HG03045 (cell line): ENCODE data around the gene GANAB.
"Not testable (repeated sequence)": the region's sequence is repeated elsewhere in the genome, so short reads cannot be mapped to it uniquely, and the experiment has no call there.

Experiments
- ATAC-seq: cut with Tn5 transposase; IDR thresholded peaks from one replicate; pipeline ENCODE4 v1.9.1; 2021; ENCODE audit warnings: mild to moderate bottlenecking, moderate library complexity; ENCODE audit not compliant: unreplicated experiment

Gene GANAB

DNA sequence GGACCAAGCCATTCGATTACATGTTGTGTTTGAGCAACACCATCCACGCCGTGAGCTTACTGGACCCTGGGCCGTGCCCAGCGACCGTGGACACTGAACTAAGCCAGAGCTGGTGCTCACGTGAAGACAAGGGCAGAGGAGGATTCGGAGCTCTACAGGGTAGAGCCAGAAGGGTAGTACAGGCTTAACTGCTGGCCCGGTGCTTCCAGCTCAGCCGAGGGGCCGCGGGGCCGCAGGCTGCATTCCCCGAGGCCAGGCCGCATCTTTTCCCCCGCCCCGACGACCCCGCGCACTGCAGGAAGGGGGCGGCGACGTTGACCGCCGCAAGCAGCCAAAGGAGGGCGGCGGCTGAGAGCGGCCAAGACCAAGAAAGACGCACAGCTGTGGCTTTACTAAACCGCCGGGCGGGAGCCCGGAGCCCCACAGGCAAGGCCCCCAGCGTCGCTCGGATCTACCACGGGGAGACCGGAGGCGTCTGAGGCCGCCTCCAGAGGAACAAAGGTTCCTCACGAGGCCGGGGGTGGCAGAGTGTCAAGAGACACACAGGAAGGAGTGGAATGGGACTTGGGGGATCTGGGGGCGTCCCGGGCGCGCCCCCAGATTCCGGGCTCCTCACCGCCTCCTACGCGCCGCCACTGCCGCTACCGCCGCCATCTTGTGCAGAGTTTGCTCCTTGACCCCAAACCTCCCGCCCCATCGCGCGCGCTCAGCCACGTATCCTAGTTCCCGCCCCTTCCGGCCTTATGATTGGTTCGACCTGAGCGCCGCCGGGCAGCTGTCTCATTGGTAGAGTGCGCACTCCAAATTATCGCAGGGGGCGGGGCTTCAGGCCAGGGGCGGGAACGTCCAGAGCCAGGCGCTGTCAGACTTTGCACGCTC, at the start of gene GANAB:
Gene GANAB, minus strand, starts transcription at position 668 of the 879 bp plus-strand sequence. Its CDS starts 14 bp downstream, at position 654.
- ATAC-seq: peak; percentile 91

DNA sequence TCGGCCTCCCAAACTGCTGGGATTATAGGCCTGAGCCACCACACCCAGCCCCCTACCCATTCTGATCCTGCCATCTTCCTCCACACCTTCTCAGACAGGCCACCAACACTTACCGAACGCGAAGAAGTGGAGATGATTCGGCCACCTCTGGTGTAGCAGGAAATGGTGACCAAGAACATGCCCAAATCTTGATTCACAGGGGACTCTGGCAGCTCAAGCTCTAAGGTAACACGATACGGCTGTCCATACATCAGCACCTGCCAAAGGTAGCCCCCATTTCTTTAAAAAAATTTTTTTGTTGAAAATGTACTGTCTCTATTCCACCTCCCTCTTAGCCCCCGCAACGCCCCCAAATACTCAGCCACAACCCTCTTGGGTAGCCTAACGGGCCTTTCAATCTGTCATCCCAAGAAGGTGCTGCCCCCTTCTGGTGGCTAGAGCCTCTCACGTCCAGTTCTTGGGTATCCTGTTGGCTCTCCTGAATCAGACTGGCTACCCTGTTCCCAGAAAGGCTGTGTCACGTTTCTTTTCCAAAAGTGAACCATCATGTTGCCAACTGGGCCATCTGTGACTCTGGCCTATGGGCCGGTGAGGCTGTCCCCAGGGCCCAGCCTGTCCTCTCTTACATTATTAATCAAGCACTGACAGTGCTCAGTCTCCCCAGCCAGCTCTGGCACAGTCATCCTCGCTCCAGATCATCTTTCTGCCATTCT, 48.2 kb upstream of the GANAB start:
- ATAC-seq: no peak

DNA sequence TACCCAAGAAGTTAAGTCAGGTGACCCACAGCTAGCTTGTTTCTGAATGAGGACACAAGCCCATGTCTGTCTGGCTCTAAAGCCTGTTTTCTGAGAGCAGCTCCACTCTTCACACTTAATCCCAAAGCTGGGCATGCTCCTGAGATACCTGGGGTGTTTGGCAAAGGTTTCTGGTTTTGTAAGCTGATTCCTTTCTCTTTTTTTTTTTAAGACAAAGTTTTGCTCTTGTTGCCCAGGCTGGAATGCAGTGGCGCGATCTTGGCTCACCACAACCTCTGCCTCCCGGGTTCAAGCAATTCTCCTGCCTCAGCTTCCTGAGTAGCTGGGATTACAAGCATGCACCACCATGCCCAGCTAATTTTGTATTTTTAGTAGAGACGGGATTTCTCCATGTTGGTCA, 47.2 kb upstream of the GANAB start:
- ATAC-seq: not testable (repeated sequence)

DNA sequence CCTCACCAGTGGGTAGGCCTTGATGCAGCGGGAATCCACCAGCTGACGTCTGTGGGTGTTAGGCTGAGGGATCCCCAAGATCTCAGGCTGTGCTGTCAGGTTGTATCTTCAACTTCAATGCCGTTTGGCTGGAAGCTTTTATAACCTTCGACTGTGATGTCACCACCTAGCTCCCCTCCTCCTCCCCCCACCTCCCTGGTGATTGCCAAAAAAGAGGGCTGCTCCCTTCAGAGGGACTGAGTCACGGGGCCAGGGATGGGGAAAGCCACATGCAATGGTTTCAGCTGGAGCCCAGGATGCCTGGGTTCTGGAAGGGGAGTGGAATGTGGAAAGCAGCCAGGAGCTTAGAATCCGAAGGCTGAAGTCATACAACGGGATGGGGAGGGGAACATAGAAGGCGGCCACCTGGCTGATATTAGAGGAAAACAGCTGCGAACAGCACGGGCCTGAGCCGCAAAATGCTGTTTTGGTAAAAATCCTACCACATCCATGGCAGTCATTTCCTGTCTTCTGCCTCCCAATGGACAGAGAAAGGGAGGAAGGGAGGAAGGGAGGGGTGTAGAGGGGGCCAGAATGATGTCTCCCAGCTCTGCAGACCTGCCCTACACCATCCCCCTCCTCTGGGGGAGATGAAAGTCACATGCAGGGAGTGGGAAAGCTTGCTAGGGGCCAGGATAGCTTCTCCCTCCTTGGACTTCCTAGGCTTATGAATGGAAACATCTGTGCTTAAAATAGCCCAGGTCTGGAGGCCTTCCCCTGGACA, 43.2 kb upstream of the GANAB start, which contains the start of gene LRRN4CL:
Gene LRRN4CL, minus strand, starts transcription at position 110 of the 763 bp plus-strand sequence. CDS start 1,022 bp downstream, outside the sequence.
- no peak for ATAC-seq

- ATAC-seq: no peak
Observed at GRCh38 chr11:62688491-62688890, 42.1 kb upstream of the GANAB start.

GRCh38 chr11:62687508-62688396, 41.3 kb upstream of the GANAB start:
- ATAC-seq: no peak

GRCh38 chr11:62682518-62682917, 36.1 kb upstream of the GANAB start:
- no peak for ATAC-seq

DNA sequence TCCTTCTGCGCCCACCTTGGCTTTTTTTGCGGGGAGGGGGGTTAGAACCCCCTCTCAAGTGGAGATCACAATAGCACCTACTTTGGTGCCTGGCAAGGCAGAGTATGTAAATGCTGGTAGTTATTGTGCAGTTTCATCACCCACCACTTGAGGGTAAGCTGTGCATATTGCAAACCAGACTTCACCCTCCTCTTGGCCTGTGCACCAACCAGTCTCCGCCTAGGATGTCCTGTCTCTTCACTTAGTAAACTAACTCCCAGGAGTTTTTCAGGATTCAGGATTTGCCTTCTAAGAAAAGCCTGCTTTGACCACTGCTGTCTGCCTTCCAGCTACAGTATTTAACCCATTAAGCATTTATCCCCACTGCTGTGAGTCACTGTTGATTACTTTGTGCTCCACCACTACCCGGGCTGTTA, 34.4 kb upstream of the GANAB start:
- ATAC-seq: peak; percentile 47

- no peak for ATAC-seq
Observed at GRCh38 chr11:62678770-62679696, 32.6 kb upstream of the GANAB start, which contains the start of gene UBXN1. Gene UBXN1, minus strand, starts transcription at chr11:62679073. Its CDS starts 150 bp downstream, at chr11:62678923.

GRCh38 chr11:62678433-62678769, 32.0 kb upstream of the GANAB start:
- ATAC-seq: no peak

DNA sequence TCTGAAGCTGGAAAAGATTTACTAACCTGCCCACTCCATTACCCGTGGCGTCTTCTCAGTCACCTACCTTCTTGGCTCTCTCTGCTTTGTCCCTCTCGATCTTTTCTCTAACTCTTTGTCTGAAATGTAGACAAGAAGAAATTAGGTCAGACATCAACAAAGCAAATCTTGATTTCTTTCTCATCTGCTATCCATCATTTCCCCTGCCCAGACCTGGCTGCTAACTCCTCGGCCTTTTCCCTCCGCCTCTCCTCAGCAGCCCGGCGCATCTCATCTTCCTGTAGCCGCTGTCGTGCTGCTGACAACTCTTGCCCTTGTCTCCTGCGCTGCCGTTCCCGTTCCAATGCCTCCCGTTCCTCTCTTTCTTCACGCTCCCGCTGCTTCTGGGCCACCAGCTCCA, 31.3 kb upstream of the GANAB start:
- no peak for ATAC-seq

DNA sequence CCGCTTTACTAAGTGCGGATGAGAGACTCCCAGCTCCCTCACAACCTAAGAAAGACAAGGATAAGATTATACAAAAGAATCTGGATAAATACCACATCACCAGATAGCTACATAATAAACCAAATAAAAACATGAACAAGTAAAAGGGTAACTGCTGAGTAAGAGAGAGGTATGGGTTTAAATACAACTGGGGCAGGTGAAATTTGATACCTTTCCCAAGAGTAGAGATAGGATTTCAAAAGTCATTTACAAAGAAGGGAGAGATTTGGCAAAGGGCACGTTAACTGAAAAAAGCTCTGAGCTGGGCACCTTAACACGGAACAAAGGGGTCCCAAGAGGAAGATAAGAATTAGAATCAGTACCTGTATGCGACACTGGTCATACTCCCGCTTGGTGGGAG, 30.7 kb upstream of the GANAB start:
- ATAC-seq: no peak

DNA sequence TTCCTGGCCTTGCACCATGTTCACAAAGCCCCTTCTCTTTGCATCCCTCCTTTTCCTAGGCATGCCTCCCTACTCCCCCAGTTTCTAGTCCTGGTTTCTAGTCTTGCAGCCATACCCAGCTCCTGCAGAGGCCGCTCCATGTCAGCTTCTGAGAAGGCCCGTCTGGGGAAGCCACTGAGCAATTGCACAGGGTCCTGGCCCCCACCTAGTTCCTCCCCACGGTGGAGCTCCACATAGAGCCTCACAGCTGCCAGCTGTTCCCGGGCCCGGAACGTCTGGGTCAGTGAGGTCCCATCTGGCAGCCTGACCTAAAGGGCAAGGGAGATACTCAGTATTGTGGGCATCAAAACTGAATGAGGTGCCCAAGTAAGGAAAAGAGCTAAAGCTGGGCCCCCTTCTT, 30.3 kb upstream of the GANAB start:
- no peak for ATAC-seq

DNA sequence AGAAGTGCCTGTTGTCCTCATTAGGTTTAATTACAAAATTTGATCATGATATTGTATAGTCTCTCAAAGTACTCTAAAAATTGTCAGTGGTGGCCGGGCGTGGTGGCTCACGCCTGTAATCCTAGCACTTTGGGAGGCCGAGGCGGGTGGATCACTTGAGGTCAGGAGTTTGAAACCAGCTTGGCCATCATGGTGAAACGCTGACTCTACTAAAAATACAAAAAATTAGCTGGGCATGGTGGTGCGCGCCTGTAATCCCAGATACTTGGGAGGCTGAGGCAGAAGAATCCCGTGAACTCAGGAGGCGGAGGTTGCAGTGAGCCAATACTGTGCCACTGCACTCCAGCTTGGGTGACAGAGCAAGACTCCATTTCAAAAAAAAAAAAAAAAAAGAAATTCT, 29.0 kb upstream of the GANAB start:
- not testable (repeated sequence) for ATAC-seq

DNA sequence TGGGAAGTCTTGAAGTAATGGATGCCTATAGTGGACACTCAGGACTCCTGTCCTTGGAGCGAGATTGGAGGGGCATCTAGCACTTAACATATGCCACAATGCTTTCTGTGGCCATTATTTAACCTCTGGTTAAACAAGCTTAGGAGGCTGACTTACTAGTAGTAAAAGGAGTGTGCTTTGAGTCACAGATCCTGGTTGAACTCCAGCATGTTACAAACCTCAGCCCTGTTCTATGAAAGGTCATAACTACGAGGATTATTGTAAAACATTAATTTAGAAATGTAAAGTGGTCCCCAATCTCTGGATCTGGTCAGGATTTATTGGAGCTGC, 26.7 kb upstream of the GANAB start:
- no peak for ATAC-seq

DNA sequence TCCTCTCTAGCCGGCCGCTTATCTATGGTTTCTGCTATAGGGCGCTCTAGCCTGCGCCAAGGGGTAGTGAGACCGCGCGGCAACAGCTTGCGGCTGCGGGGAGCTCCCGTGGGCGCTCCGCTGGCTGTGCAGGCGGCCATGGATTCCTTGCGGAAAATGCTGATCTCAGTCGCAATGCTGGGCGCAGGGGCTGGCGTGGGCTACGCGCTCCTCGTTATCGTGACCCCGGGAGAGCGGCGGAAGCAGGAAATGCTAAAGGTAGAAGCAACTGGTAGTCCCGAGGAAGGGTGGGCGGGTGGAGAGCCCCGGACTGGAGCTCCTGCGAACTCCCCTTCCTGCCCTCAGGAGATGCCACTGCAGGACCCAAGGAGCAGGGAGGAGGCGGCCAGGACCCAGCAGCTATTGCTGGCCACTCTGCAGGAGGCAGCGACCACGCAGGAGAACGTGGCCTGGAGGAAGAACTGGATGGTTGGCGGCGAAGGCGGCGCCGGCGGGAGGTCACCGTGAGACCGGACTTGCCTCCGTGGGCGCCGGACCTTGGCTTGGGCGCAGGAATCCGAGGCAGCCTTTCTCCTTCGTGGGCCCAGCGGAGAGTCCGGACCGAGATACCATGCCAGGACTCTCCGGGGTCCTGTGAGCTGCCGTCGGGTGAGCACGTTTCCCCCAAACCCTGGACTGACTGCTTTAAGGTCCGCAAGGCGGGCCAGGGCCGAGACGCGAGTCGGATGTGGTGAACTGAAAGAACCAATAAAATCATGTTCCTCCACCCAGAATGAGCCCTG, 25.4 kb upstream of the GANAB start, which contains the start of the genes LBHD1 and UQCC3:
Gene LBHD1, minus strand, starts transcription at position 660 of the 782 bp plus-strand sequence. CDS start 2,236 bp downstream, outside the sequence.
Gene UQCC3, plus strand, starts transcription at position 66 of the 782 bp plus-strand sequence. Its CDS starts 73 bp downstream, at position 139.
- peak; percentile 47 for ATAC-seq

DNA sequence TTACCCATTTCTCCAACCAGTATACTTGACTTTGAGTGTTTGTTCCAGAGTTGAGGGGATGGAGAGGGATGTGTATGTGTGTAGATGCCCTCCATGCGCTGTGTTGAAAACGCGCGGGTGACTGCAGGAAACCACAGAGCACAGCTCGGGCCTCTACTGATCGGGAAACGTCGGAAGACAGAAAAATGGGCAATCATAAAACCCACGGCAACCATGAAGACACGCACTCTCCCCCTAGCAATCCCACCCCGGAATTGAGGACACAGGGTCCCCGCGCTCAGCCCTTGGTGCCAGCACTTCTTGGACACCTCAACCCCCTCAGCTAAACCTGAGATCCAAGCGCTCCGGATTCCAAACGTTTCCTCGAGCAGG, 24.8 kb upstream of the GANAB start:
- ATAC-seq: peak; percentile 4
